Stimulated activated CD4-positive, alpha-beta T cell treated with anti-CD3 and anti-CD28 coated beads, Interleukin-2, amount 100 ng/mL, for 24 hours (primary cell): ENCODE measurements around the gene HMGB2.

Experiments used
- DNase-seq, 2 donors: peaks; one replicate each; pipeline ENCODE4 v3.0.0-alpha.2; 2020

HMGB2 gene

DNA sequence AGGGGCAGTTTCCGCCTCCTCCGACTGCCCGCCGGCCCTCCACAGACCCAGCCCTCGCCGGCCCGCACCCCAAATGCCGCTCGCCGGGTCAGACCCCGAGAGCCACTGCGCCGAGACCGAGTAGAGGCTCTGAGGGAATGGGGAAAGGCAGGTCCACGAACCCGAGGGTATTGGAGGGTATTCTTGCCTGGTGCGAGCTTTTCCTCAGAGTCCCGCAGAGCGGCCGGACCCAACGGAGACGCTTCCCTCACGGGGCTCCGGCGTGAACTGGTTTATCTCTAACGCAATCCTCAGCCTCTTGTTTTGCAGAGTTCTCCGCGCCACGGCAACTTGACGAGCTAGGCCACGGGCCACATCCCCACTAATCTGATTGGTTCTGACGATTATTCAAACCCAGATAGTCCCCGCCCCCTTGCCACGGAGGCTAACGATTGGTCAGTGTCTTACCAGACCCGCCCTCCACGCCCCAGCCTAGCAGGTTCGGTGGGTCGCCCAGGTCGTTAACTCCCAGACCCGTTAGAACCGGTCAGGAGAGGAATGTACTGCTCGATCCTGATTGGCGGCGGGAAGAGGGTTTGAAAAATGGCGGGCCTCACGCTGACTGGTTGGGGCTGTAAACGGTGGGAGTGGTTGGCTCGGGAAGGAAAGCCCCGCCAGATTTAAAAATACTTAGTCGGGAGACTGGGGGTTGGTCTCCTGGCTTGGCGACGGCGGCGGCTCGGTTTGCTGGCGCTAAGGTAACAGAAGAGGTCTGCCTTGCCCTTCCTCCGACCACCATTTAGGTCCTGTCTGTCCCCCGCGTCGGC lies at the start of gene HMGB2:
Gene HMGB2, minus strand, starts transcription at position 274 of the 806 bp plus-strand sequence. CDS start 709 bp downstream, outside the sequence.
- peak; percentile 100 for DNase-seq

DNA sequence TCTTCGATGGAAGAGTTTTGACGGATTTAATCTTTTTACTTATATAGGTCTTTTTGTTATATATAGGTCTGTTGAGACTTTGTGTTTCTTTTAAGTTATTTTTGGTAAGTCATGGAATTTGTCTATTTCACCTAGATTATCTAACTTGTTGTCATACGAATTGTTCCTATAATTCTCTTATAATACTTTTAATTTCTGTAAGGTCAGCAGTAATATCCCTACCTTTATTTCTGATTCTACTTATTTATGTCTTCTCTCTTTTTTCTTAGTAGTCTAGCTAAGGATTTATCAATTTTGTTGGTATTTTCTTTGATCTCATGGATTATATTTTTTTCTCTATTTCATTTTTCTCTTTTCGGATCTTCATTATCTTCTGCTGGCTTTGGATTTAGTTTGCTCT lies 48.2 kb upstream of the HMGB2 start:
- DNase-seq: no peak

DNA sequence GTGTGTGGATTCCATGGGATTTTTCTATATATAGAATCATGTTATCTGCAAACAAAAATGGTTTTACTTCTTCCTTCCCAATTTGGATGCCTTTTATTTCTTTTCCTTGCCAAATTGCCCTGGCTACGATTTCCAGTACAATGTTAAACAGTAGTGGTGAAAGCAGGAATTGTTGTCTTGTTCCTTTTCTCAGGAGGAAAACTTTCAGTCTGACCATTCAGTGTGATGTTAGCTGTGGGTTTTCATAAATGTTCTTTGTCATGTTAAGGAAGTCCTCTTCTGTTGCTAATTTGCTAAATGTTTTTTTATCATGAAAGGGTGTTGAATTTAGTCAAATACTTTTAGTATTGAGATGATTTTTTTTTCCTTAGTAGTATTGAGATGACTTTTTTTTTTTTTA lies 47.5 kb upstream of the HMGB2 start:
- no peak for DNase-seq

DNA sequence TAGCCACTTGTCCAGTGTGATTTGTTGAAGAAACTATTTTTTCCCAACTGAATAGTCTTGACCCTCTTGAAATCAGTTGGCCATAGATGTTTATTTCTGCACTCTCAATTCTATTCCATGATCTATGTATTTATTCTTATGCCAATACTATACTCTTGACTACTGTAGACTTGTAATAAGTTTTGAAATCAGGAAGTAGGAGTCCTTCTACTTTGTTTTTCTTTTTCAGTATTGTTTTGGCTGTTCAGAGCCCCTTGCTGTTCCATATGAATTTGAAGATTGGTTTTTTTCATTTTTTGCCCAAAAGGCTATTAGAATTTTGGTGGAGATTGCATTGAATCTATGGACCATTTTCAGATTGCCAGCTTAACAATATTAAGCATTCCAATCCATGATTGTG lies 46.8 kb upstream of the HMGB2 start:
- DNase-seq: no peak

DNA sequence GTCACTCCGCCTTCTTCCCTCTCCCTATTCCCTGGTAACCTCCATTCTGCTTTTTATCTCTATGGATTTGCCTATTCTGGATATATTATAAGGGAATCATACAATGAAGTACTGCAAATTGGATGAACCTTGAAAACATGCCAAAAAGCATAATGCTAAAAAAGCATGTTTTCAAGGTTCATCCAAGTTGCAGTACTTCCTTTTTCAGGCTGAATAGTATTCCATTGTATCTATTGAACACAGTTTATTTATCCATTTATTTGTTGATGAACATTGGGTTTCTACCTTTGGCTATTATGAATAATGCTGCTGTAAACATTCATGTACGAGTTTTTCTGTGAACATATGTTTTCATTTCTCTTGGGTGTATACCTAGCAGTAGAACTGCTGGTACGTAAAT lies 45.8 kb upstream of the HMGB2 start:
- DNase-seq: no peak

DNA sequence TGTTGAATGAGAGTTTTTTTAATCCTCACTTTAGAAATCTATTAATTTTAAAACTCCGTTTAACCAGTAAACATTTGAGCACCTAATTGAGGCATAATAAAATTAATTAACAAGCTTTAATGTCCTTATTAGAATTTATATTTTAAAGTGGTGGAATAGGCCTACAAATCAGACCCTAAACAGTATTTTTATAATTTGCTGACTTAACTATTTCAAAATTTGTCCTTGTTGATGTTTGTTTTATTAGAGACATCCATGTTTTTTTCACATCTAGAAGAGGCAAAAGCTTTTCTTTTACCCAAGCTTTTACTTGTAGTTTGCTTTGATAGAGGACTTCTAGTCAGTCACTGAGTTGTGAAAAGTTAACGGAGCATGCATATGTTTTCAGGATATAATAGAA lies 40.4 kb upstream of the HMGB2 start:
- no peak for DNase-seq

DNA sequence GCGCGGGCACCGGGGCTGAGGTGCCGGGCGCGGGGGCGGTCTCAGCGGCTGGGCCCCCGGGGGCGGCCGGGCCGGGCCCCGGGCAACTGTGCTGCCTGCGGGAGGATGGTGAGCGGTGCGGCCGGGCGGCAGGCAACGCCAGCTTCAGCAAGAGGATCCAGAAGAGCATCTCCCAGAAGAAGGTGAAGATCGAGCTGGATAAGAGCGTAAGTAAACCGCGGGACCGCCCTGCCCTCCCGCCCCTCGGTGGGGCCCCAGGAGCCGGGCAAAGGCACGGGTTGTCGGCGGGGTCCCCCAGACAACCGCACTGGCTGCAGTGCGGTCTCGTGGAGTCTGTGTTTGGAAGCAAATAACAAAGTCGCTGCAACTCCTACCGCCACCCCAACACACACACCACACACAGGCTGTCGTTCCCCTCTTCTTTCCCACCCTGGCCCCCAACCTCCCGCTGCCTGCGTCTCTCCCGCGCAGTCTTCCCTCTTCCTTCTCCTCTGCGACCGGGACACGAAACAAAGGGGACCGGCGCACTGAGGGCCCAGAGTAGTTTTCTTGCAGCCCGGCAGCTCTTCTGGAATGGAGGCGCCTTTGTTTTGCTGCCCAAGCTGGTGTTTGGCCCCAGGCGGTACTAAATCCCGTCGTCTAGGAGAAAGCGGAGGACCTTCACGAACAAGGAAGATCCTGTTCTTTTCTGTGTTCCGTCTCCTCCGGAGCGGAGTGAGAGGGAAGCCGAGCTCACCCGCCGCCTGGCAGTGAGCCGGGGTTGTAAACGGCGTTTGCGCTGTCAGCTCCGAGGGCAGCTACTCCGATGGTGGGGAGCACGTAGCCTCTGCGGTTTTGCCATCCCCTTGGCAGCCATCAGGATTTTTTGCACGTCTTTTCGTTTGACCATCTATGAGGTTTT lies 37.4 kb upstream of the HMGB2 start:
- DNase-seq: peak; percentile 47 to 50

DNA sequence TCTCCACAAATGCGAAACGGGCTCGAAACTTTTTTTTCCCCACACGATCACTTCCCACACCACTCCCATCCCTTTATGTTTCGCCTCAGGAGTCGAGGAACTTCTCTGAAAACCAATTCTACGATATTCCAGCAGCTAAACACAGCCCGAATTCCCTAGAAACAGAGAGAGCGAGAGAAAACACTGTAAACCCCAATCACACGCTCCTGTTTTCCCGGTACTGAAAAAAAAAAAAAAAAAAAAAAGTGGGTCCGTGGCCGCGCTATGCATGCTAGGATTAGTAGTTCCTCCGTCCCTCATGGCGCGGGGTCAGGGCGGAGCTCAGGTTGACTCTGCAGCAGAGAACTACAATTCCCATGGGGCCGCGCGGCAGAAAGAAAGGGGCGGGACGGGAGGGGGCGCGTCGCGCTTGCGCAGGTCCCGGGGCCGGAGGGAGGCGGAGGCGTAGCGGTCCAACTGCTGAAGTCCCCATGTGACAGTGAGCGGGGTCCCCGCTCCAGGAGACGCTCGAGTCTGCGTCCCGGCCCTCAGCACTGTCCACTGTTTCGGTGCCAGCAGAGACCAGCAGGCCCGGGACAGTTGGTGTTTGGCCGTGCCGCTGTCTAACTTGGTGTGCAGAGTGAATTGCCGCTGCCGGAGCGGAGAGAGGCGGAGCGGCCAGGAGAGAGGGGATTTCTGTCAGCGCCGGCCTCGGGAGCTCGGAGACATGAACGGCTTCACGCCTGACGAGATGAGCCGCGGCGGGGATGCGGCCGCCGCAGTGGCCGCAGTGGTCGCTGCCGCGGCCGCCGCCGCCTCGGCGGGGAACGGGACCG lies 36.5 kb upstream of the HMGB2 start, which contains the start of gene SAP30:
Gene SAP30, plus strand, starts transcription at position 478 of the 815 bp plus-strand sequence. Its CDS starts 229 bp downstream, at position 707.
- peak; percentile 96 for DNase-seq

DNA sequence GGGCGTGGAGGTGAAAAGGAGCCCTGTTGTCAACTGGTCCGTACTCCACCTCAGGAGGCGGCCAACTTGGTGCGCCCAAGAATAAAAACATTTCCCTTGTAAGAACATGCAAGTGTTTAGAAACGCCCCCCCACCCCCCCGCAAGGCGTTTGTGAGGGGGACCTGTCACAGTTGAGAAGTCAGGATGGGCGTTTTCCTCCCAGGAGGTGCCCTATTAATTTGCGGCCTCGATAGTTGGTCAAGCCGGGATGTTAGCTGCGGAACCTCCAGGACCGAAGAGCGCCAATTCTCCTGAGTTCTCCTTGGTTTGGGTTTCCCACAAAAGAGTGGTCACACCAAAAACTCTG lies 35.9 kb upstream of the HMGB2 start:
- peak; percentile 54 to 66 for DNase-seq

DNA sequence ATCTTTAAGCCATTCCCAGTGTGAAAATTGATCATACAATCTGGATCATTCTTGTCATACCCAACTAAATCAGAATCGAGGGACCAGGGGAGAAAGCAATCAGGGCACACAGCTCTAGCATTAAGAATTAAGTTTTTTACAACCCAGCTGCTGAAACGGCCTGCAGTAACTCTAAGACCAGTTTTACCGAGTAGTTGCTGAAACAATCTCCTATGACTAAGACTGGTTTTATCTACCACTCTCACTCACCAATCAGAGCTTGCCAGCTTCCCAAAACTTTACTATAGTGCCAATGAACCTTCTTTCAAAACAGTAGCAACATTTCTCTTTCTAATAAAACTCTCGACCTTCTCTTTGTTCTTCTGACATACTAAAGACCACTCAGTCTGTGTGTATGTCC lies 33.8 kb upstream of the HMGB2 start:
- DNase-seq: no peak

DNA sequence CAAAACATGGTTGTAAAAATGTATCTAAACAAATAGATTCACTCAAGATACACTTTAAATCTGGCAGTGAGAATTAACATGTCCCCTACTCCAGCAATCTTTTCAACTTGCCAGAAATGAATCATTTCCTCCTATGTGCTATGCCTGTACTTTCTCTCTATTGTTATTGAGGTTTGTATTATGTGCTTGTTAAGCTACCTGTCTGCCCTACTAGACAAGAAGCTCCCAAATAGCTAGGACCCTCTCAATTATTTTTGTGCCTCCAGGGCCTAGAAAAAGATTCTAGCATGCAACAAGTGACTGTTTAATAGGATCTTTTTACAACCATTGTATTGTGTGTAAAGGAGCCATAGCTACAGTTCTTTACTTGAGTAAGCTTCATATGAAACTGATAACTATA lies 33.1 kb upstream of the HMGB2 start:
- no peak for DNase-seq

DNA sequence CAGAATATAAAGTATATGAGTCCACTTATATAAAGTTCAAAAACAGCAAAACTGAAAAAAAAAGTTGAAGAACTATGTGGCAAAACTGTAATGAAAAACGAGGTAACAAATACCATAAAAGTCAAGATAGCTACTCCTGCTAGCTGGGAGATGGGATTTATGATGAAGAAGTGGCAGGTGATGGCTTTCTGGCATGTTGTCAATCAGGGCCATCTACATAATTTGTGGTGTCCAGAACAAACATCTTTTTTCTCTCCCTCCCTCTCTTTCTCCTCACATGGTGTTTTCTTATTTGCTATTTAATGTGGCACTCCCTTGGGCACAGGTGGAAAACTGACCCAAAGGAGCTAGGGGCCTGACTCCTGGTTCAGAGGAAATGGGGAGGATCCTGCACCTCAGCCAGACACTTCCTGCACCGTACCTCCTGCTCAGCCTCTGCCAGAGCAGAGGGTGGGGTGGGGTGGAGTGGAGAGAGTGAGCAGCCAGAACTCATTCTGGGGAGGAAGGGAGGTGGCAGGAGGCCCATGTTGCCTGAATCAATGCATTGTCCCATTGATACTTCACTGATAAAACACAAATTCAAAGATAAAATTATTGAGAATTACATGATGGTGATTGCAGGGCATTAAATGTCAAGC lies 31.3 kb upstream of the HMGB2 start:
- DNase-seq: no peak

DNA sequence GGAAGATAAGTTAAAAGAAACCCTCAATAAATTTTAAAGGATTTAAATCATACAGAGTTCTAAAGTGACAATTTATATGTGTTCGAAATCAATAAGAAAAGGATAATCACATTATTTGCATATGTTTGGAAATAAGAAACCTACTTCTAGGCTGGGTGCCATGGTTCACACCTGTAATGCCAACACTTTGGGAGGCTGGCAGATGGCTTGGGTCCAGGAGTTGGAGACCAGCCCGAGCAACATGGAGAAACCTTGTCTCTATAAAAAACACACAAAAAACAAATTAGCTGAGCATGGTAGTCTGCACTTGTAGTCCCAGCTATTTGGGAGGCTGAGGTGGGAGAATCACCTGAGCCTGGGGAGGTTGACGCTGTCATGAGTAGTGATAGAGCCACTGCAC lies 28.5 kb upstream of the HMGB2 start:
- DNase-seq: no peak

DNA sequence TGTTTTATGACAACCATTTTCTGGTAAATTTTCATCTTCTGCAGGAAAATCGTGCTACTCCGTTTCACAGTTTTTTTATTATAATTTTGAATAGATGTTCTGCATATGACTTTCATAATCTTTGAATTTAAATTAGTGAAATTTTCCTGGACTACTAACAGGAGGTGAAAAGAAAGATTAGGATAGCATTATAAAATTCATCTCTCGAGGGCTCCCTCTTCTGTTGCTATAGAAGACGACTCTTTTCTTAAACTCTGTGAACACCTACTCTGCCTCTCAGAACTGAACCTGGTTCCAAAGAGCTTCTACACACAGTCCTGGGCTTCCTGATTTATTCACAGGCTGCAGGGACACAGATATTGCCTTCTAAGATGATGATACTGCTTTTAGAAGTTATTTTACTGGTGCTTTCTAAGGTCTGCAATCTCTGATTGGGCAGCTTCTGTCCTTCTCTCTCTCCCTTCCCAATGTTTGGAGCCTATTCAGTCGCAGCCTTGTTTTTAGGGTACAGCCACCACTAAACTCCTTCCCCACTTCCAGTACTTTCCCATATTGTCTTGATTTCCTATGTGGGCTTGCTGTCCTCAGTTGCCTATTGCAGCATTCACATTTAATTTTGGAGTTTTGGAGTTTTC lies 26.5 kb upstream of the HMGB2 start:
- no peak for DNase-seq

DNA sequence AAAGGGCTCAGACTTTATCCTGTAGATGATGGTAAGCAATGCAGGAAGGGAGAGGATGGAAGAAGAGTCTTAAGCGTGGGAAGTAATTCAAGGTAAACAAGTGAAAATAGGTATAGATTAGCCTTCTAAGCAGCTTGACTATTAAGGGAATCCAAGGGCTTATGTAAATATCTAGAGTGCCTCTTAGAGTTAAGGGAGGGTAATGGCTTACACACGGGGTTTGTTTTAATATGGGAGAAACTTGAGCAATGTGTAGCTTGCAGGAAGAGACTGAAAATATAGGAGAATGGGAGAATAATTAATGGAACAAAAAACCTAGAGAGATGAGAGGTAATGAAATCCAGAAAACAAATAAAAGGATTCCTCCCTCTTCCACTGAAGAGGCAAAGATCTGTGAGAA lies 23.8 kb upstream of the HMGB2 start:
- no peak for DNase-seq

DNA sequence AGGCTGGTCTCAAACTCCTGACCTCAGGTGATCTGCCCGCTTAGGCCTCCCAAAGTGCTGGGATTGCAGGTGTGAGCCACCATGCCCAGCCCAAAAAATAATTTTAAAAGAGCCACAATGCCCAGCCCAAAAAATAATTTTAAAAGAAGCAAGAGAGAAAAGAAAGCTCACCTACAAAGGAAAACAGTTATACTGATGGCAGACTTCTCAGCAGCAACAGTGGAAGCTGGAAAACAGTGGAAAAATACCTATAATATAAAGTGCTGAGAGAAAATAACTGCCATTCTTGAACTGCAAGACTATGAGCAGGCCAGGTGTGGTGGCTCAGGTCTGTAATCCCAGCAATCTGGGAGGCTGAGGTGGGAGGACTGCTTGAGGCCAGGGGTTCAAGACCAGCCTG lies 13.3 kb upstream of the HMGB2 start:
- no peak for DNase-seq

DNA sequence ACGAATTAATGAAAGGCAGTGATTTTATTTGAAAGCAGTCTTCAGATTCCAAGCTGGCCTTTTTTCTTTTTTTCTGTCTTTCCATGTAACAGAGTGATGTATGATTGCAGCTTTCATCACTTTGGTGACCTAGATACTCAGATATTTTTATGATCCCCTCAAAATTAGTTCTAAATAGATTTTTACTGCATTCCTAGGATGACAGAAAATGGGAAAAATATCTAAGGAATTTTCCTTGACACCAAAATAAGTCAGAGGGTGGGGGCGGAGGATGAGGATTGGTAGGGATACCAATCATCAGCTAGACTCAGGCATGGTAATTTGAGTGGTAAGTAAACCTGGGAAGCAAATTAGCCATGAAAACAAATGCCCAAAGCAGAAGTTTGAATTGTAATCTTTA lies 11.9 kb upstream of the HMGB2 start:
- DNase-seq: no peak

DNA sequence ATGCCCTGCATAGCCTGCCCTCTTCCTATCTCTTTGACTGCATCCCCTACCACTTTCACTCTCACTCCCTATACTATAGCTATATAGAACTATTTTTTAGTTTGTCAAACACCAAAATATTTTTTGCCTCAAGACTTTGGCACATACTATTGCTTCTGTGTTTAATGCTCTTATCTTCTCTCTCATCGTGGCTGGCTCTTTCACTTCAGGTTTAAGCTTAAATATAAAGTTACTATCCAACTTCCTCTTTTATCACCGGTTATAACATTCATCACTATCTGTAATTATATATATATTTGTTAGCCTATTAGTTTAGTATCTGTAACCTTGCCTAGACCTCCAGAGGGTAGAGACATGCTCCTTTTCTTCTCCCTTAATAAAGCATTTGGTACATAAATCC lies 11.5 kb upstream of the HMGB2 start:
- no peak for DNase-seq

DNA sequence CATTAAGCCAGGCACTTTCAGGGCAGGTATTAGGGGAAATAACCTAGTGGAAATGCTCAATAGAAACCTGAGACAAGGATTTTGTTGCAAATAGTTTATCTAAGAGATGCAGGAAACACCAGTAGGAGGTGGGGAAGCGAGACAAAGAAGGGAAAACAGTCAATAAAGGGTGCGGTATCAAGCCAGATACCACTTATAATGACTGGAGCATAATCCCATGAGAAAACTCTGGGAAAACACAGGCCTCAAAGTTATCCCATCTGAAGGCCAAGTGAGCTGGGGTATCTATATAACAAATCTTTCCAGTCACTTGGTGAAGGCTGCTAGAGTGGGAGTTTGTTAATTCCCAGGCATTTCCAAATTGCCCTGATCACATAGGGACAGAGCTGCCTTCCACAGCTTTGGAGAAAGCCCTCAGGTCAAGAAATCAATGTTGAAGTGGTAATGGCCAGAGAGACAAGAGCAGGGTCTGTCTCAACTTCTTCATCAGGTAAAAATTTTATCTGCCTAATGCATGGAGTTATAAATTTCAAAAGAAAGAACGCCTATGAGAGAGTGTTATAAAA lies 9.8 kb upstream of the HMGB2 start:
- DNase-seq: no peak

DNA sequence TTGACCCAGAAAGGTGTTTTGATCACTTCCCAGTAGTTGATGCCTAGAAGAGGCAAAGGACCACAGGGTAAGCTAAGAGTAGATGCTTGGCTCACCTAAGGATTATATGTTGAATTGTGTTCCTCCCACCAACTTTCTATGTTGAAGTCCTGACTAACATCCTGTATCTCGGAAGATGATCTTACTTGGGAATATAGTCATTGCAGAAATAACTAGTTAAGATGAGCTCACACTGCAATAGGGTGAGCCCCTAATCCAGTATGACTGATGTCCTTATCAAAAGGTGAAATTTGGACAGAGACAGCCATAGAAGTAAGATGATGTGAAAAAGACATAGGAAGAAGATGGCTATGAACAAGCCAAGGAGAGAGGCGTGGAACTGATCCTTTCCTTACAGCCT lies 3.3 kb upstream of the HMGB2 start:
- DNase-seq: no peak

DNA sequence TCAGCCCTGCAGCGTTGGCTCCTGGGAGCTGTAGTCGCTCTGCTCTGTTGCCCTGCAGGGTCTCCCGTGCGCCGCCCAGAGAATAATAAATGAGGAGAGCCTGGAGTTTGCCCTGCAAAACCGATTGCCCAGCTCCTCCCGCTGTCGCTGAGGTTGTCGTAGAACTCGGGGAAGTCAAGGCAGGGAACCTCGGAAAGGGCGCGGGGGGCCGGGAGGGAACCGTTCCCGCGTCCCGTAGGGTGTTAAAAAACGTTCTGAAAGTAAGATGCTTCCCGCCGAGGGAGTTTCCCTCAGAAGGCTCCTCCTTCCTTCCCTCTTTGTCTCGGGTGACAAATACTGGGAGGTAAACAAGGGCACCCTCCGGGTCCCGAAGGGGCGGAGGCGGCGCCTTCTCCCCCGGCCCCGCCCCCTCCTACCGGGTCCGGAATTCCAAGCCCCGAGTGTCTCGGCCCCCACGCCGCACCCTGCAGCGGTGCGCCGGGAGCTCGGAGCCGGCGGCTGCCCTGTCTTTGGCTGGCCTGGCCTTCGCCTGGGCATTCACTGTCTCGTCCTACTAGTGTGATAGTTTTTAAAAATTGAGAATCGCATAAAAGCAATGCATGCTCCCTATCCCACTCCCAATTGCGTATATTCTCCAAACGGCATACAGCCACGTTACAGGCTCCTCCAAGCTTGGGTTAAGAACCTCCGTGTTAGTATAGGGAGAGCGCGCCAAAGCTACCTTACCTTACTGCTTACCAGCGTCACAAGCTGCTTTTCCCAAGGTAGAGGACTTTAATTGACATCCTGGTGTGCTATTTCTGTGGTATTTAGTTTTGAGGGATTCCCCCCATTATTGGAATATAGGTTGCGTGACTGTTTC lies 964 bp upstream of the HMGB2 start:
- peak; percentile 30 to 71 for DNase-seq
